ENCODE measurements around the gene SLC51B.
A peak's percentile ranks its signal among the peaks of the same experiment; 100 is the strongest.
"Not testable (repeated sequence)": the region's sequence is repeated elsewhere in the genome, so short reads cannot be mapped to it uniquely, and the experiment has no call there.

SLC51B gene

GRCh38 chr15:65099801-65100200 lies 54.6 kb downstream of the SLC51B start:
- DNase-seq (ENCODE audit: low read depth) = not testable (repeated sequence)

GRCh38 chr15:65100442-65100841 lies 55.3 kb downstream of the SLC51B start:
- DNase-seq (ENCODE audit: low read depth) = no peak

- peak; percentile 24 for DNase-seq (ENCODE audit: low read depth)
Observed at GRCh38 chr15:65101411-65101890, 56.3 kb downstream of the SLC51B start.

GRCh38 chr15:65101891-65102708 lies 56.9 kb downstream of the SLC51B start:
- DNase-seq (ENCODE audit: low read depth) = no peak

- no peak for DNase-seq (ENCODE audit: low read depth)
Observed at GRCh38 chr15:65102912-65103311, 57.7 kb downstream of the SLC51B start.
